Medulla oblongata (tissue), 1 donor: Measurements from ENCODE around the gene DAB1.
"Not testable (repeated sequence)": the region's sequence is repeated elsewhere in the genome, so short reads cannot be mapped to it uniquely, and the experiment has no call there.

Experiments
- DNase-seq: peaks from one replicate; pipeline ENCODE4 v3.0.0-alpha.2; 2015; ENCODE audit errors: extremely low spot score

DAB1 gene

DNA sequence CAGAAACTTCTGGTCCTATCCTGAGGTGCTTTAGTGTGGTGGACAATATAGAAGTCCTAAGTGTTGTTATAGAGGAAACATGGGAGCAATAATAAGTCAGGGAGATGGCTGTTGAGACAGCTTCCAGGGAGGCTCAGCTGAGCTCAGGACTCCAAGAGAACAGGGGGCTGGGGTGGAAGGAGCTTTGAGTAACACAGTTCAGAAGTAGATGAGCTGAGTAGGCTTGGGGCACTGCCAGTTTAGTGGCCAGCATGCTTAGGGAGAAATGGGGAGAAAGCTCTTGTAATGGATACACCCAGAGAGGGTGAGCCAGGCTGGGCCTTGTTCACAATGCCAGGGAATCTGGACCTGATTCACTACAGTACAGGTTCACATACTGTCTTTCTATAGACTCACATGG lies 201.6 kb downstream of the DAB1 start:
- no peak for DNase-seq

DNA sequence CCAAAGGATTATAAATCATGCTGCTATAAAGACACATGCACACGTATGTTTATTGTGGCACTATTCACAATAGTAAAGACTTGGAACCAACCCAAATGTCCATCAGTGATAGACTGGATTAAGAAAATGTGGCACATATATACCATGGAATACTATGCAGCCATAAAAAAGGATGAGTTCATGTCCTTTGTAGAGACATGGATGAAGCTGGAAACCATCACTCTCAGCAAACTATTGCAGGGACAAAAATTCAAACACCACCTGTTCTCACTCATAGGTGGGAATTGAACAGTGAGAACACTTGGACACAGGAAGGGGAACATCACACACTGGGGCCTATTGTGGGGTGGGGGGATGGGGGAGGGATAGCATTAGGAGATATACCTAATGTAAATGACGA lies 203.0 kb downstream of the DAB1 start:
- DNase-seq = not testable (repeated sequence)

DNA sequence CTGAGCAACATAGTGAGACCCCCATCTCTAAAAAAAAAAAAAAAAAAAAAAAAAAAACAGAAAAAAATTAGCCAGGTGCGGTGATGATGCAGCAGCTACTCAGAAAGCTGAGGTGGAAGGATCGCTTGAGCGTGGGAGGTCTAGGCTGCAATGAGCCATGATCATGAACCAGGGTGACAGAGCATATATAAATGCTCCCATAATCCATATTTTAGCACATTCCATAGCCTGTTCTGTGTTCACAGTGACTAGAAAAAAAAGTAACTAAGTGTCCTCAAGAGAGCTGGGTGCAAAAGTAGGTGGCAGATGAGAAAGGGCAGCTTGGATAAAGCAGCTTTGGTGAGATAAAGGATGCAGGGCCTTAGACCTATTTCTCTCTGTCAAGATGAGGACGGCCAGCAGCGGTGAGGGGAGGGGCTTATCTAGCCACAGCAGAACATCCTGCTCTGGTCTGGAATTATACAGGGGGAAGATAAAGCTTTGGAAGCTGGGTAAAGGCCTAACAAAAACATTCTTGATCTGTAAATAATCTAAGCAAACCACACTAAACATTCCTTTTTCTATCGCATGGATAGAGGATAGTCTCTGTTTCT lies 205.3 kb downstream of the DAB1 start:
- no peak for DNase-seq

DNA sequence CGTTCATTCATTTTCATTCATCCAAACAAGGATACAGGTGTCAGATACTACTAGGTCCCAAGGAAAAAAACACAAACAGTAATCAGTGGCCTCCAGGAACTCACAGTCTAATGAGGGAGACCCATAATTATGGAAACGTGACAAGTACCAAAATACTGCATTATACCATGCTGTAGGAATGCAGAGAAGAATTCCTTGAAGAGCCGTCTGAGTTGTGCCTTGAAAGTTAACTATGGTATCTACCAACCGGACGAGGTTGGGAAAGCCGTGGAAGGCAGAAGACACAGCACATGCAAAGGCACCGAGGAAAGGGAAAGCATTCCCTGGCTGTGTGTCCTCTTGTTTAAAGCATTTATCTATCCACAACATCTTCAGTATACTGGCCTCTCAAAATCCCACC lies 206.0 kb downstream of the DAB1 start:
- no peak for DNase-seq

DNA sequence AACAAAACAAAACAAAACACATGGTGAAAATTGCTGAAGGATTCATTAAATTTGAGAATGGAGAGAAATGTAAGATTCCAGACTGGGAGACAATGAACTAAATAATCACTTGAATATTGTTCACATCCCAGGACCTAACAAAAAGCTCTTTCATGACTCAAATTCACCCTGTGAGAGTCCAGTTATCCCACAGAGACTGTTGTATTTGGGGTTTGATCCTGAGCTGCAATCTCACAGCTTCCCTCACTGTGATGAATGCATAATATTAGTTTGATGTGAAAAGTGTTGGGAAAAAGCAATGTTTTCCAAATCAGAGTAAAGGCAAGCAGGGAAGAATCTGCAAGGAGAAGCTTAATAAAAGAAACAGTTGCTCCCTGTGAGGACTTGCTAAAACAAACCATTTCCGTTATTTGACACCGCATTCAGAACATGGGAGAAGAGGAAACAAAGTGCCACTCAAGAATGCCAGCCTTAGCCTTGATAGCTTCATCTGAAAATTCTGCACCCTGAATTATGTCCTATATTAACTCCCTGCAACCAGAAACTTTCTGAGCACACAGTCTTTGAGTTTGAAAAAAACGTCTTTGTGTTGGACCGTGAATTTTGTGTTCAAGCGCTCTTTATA lies 208.8 kb downstream of the DAB1 start:
- DNase-seq = peak; percentile 10

DNA sequence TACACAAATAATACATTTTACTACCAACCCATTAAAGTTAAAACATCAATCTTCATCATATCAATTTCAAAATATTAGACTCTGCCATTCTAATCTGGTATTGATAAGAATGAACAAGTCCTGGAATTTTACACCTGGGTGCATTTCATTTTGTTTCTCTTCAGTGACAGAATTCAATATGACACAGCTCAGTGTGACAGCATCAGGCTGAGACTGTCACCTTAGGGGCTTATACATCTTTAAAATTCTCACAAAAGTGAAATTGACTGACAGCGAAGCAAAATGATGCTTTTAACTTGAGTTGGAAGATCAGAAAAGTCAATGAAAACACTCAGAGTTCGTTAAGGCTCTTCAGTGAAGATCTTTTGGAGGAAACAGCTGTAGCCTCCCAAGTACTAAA lies 213.0 kb downstream of the DAB1 start:
- no peak for DNase-seq

DNA sequence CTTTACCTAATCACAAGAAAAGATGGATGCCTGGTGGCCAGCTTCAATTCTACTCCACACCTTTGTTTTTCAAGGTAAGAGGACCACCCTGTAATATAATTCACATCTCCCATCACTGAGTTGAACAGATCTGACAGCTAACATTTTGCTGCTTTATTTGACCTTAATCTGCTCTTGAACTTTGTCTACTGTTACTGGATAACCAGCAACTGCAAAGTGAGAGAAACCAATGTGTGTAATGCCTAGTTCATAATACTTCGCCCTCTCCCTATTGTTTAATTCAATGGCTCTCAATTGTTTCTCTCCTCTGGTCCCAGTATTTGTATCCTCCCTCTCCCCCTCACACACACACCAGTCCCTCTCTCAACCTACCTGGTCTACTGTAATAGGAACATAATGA lies 214.4 kb downstream of the DAB1 start:
- no peak for DNase-seq

DNA sequence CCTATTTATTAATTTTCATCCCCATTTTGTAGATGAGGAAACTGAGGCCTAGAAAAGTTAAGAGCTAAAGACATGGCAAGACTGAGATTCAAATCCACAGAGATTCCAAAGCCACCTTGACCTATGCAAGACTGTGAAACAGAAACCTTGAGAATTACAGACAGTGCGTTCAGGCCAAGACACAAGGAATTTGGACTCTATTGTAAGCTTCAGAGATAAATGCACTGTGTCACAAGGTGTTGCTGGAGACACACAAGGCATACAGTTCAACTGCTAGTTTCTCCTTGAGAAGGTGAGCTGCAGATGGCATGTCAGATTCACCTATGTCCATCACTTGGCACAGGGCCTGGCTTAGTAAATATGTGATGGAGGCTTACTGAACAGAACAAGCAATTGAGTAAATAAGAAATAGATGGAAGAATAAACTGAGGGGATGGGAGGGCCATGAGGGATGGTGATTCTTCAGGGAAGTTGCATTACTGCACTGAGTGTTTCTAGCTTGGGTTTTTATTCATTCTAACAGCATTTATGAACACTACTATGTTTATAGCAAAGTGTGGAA lies 215.0 kb downstream of the DAB1 start:
- no peak for DNase-seq

DNA sequence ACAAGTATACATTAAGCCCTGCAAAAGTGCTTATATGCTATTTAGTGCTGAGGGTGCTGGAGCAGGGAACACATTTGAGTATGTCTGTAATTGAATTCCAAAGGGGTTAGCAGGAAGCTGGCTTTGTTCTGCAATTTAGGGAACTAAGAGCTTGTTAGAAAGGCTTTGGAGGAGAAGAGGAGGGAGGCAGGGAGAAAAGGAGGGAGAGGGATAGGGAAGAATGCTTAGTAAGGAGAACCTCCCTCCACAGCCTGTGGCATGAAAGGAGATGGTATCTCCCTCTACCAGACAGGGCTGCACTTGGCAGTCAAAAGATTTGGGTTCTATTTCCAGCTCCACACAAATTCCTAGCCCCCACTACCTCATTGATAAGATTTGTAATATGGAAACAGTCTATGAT lies 217.8 kb downstream of the DAB1 start:
- no peak for DNase-seq

DNA sequence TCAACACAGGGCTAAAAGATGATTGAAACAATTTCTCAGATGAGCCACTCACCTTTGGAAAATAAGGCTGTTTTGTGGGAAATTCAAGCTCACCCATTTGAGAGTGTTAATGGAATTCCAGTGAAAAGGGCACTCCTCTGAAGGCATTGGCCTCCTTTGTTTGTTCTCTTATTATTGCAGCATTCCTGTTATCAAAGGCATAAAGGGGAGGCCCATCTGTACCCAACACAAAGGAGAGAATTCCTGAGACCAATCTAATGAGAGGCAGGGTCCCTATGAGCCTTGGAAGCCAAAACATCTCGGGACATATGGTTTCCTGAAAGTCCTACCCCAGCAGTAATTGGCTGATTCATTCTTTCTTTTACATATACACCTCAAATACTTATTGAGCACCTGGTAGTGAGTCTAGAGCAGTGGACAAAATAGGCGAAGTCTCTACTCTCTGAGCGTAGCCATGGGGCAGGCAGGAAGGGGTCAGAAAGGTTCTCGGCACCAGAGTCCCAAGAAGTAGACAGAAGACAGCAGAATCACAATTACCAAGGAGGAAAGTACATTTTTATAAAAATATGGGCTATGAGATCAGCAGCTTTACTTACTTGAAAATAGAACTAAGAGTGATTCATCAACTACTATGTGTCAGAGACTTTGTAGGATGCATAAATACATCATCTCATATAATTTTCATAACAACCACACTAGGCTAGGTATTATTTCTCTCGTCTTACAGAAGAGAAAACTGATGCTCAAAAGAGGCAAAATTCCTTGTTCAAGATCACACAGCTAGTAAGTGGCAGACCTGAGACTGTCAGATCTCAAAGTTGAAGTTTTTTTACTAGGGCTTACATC lies 218.7 kb downstream of the DAB1 start:
- no peak for DNase-seq

DNA sequence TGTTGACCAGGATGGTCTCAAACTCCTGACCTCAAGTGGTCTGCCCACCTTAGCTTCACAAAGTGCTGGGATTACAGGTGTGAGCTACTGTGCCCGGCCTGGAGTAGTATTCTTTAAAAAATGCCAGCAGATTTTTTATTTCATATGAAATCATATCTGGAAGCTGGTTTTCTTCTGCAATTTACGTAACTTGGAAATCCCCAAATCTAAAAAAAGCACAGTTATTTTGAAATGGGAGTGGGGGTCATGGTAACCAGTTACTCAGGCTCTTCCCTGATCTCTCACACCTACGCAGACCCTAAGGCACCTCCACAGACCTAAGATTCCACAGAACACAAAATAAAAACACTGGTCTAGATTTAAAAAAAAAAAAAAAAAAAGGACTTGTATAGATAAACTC lies 219.8 kb downstream of the DAB1 start:
- DNase-seq = no peak

DNA sequence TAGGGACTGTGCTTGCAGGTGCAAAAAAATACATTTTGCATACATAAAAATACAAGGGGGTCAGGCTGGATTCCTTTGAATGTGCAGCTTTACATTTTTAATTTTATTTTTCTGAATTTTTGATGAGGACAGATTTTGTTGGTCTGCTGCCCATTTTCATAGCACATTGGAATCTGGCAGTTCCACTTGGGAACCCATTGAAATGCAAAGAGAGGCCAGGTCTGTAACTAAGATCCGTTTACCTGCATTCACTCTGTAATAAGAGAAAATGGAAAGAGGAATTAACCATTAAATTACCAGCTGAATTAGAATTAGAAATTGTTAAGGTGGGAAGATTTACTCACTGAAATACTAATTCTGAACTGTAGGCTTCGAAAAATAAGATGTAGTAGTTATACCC lies 221.6 kb downstream of the DAB1 start:
- DNase-seq = no peak

DNA sequence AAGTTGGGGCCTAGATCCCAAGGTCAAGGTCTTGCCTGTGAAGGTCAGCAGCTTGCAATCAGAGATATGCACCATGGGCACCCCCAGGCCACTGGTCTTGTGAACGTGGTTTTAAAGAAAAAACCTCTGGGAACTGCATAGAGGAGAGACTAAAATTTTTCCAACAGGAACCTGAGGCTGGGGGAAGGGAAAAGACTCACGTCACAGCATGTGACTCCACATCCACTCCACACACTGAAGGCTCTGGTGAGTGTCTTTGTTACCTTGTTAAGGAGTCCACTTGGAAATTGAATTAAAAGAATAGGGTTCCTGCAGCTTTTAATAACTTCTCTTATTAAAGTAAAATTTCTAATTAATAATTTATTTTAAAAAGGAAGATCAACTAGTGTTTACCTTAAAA lies 224.9 kb downstream of the DAB1 start:
- DNase-seq = no peak

DNA sequence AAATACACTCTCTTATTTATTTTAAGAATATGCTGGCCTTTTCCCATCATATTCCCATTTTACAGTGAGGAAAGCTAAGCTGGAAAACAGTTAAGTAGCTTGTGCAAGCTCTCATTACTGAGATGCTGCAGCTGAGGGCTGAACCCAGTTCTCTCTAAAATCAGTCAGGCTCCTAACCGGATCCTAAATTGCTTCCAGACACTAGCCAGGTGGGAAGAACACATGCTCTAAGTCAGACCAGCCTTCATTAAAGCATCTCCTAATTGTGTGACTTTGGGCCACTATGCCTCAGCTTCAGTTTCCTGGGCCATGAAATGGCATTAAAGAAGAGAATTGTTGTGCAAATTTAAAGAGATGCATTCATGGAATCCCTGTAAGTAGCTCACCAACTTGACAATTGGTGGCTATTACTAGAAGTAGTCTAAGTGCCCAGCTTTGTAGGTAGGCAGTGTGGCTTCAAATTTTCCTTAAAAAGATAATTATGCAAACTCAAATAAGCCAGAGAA lies 228.4 kb downstream of the DAB1 start:
- no peak for DNase-seq

DNA sequence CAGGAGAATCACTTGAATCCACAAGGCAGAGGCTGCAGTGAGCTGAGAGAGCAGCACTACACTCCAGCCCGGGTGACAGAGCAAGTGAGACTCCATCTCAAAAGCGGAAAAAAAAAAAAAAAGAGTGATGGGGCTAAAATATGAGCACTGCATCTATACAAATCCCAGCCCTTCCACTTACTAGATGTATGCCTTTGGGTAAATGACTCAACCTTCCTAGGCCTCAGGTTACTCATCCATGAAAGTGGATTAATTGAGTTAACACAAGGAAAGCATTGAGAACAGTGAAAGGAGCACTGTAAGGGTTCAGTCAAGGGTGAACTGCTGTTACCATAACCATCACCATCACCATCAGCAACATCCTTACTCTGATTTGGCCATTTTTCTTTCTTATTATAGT lies 231.6 kb downstream of the DAB1 start:
- DNase-seq = no peak

DNA sequence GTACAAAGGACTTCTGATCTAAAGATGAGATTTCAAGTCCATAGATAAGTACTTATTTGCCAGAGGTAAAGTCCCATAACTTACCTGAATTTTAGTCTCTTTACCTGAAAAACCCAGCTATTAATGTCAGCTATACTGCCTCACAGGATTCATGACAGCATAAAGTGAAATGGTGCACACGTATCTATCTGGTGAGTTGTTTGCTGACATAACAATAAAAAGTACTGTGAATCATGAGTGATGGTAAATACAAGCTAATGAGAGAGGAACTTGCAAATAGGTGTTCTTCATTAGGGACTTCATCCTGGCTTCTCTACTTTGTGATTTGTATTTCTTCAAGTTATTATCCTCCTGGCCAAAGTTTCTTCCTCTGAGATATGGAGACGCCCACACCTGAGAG lies 233.0 kb downstream of the DAB1 start:
- no peak for DNase-seq

DNA sequence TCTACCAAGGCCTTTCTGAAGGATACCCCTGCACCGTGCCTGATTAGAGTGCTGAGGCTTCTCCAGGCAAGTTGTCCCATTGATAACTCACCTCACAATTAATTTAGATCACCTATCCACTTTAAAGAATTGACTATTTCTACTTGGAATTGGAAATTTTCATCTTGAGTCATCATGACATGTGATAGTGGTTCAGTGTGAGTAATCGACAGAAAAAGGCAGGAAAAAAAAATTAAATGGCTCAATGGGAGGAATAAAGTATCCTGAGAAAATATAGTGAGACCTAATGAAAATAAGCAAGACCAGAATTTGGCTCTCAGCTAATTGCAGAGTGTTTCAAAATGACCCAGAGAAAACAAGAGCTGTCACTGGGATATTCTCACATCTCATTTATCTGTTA lies 235.7 kb downstream of the DAB1 start:
- DNase-seq = no peak

DNA sequence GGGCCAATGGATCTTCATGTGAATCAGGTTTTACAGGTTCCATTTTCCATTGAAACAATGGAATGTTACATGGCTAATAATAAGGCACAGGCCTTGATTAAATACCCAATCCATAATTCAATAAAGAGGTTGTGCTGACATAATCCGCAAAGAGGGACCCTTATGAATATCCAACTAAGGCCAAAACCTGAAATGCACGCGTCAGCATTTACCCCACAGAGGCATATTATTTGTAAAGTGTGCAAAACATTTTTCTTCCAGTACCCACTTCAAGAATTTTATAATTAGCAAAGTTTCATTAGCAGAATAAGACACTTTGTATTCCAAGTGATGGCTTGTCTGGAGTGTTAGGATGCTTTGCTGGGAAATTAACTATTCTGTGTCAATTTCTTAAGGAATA lies 237.4 kb downstream of the DAB1 start:
- no peak for DNase-seq

DNA sequence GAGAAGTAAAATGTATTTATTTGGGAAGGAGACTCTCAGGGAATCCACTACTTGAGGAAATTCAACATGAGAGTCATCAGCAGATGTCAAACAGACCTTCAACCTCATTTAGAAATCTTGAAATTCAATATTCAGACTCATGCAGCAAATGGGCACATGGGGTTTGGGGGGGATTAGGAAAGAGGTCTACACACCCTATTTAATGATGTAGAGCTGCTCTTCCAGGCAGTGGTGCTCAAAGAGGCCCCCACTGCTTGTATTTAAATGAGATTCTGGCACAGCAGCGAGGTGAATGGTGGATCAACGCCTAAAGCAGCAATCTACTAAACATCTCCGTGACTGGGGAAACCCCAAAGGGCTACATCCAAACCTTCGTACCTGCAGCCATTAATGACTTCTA lies 244.9 kb downstream of the DAB1 start:
- no peak for DNase-seq

DNA sequence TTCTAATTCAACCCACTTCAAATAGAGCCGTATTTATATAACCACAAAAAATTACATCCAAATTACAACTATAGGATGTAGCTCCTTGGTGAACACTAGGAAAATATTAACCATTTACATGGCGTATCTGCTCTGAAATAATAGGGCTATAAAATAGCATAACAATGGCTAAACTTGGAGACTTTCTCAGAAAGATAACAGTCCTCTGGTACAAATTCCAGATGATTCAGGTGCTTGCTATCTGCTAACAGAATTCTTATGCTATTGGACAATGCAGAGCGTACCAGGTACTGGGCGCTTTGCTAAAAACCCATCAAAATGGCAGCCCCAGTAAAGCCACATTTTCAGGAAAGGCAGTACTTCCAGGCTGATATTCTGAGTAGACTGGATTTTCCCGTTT lies 248.4 kb downstream of the DAB1 start:
- DNase-seq = no peak

DNA sequence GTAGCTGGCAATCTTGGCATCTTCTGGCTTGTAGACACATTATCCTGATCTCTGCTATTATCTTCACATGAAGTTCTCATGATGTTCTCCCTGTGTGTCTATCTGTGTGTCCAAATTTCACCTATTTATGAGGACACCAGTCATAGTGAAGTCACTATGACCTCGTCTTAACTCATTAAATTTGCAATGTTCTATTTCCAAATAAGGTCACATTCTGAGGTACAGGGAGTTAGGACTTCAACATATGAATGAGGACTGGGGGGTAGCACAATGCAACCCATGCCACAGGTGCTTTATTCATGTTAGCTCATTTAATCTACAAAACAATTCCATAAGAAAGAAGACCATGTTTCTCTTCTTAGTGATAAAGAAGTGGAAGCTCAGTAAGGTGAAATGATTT lies 251.8 kb downstream of the DAB1 start:
- DNase-seq = no peak

DNA sequence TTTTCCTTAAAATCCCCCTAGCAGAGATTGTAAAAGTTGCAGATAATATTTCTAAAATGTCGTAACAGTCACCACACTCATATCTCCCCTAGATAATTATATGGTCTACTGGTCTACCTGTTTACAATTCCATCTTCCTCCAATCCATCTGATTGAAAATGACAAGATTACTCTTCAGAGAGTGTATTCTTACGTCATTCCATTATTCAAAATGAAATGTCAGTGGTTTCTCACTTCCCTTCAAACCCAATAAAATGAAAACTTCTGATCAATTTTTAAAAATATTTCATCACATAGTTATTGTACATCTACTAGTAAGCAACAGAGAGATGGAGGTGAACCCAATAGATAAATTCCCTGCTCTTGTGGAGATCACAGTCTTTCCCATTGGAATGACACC lies 255.9 kb downstream of the DAB1 start:
- no peak for DNase-seq

DNA sequence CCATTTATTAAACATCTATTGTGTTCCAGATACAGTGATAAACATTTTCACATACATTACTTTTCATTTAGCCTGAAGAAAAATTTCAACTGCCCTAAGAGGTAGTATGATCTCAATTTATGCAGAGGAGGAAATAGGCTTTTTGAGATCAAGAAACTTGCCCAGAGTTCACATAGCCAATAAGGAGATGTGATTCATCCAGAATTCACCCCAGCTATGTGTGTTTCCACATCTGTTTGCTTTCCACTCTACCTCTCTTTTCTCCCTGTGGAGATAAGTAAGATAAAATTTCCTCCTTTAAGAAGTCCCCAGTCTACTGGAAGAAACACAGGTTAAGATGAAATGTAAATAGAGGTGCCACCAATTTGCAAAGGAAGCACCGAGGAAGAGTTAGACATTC lies 258.3 kb downstream of the DAB1 start:
- no peak for DNase-seq
